Nucleus accumbens (tissue), 56 donors: Measurements from ENCODE around the gene TRABD2B.

Experiments
- DNase-seq, 56 donors: peaks; one replicate each; lab custom pipeline; 2025; lab: John Stamatoyannopoulos, UW

Gene TRABD2B

DNA sequence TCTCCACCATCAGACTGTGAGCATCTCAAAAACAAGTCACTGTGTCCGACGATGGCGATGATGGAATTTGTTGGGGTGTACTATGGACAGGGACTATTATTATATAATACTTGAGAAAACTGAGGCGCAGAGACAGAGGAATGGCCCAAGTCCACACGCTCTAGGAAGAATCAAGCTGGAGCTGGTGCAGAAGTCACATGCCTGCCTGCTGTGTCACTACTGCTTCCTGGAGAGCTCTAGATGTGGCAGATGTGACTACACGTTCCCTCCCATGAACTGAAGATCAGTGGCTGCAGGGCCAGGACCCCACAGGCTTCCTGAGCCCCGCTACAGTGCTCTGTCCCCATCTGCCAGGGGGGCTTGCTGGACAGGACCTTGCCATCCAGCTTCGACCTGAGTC lies 56.9 kb downstream of the TRABD2B start:
- no peak for DNase-seq

DNA sequence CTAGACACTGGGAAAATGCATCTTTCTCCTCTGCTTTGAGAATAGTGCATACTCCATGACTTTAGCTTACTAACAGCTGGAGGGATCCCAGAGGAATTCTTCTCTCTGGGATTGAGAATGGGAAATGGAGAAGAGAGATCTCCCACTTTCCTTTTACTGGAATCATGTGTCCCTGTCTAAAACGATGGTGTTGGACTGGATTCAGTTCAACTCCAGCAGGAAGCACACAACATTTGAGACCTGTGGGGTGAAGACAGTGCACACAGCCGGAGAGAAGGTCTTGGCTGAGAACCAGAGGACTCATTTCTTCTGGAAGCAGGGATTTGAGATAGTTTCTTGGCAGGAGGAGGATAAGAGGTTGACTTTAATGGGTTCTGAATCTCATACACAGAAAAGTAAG lies 58.7 kb downstream of the TRABD2B start:
- no peak for DNase-seq

DNA sequence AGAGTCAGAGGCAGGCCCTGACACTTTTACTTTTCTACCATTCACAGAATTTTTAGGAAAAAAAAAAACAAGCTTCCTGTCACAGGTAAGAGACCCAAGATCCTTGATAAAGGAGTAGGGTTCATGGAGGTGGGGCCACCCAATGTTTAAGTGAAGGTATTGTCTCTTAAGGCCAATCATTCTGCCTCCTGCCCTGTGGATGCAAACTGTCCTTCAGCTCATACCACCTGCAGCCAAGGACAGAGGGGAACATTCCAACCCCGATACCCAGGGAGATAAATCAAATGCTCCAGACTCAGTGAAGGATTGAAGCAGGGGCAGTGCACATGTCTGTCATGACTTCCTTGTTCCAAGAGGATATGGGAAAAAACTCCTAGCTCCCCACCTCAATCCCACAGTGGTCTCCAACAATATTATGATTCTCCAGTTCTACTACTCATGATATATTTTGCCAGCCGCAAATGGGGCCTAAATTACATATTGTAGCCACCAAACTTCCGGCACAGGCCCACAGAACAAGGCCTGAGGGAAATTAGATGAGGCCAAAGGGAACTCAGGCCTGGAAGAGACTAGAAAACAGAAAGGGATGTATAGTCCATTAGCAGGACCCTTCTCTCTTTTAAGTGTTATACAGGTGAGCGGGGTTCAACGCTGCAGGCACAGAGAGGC lies 59.5 kb downstream of the TRABD2B start:
- no peak for DNase-seq

DNA sequence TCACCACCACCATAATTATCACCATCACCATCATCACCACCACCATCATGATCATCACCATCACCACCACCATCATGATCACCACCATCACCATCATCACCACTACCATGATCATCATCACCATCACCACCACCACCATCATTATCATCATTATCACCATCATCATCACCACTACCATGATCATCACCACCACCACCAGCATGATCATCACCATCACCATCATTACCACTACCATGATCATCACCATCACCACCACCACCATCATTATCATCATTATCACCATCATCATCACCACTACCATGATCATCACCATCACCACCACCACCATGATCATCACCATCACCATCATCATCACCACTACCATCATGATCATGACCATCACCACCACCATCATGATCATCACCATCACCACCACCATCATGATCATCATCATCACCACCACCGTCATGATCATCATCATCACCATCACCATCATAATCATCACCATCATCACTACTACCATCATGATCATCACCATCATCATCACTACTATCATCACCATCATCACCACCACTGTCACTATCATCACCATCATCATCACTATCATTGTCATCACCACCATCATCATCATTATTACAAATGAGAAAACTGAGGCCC lies 60.2 kb downstream of the TRABD2B start:
- no peak for DNase-seq

DNA sequence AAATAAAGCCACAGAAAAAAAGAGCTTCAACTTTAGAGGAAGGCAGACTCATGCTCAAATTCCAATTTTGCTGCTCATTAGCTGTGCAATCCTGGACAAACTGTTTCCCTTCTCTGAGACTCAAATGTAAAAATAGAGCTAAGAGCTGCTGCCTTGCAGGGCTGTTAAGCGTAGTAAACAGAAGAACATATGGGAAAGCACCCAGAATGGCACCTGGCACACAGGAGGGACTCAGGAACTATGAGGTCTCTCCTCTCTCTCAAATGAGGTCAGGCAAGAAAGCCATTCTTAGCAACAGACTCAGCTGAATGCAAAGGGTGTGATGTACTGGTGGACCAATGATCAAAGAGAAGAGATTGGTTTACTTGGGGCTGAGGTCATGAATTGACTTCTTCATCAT lies 61.3 kb downstream of the TRABD2B start:
- DNase-seq, result no peak

DNA sequence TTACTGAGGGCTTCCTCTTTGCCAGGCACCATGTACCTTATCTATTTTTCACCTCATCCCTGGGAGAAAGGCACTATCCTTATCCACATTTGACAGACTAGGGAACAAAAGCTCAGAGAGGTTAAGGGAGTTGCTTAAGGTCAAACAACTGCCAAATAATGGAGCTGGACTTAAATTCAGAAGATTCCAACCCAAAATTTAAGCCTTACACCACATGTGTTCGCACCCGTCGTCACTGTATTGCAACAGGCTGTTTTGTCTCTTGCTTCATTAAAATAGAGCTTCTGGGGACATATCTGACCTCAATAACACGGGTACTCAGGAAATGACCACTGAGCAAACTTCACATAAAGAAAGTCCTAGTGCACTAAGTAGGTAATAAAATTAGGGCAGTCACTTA lies 62.0 kb downstream of the TRABD2B start:
- no peak for DNase-seq

DNA sequence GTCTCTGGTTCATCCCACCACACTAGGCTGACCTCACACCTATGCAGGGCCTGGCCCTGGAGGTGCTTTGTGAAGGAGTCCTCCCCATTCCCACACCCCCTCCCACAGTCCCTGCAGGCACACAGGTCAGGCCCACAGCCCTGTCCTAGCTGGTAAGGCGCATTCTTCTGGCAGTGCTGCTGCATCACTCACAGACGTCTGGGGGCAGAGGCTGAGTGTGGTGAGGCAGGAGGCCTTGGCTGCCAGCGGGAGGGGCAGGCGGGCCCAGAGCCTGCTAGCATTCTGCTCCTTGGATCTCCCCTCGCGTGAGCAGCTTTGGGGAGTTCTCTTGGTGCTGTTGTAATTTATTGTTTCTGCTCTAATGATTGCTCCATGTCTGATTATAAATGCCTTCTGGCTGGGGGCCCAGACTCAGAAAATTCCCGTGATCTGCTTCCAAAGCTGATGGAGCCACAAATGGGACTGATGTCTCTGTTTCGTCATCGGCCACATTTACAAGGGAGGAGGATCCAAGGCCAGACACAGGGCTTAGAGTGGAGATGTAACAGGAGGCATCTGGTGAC lies 62.9 kb downstream of the TRABD2B start:
- DNase-seq, result peak in 2 of 56 donors; percentile 2 to 13

DNA sequence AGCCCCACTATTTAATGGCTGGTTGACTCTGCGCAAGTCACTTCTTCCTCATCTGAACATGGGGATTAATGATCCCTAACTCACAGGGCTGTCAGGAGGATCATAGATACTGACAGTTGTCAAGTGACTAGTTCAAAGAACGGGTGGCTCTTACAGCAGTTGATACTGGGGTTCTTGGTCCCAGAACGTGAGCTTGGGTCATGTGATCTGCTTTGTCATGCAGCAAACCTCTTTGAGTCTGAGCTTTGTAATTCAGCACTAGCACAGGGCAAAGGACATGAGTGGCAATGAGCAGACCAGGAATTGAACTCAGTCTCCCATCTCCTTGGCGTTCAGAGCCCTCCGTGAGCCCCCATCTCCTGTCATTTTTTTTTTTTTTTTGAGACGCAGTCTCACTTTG lies 64.4 kb downstream of the TRABD2B start:
- no peak for DNase-seq

DNA sequence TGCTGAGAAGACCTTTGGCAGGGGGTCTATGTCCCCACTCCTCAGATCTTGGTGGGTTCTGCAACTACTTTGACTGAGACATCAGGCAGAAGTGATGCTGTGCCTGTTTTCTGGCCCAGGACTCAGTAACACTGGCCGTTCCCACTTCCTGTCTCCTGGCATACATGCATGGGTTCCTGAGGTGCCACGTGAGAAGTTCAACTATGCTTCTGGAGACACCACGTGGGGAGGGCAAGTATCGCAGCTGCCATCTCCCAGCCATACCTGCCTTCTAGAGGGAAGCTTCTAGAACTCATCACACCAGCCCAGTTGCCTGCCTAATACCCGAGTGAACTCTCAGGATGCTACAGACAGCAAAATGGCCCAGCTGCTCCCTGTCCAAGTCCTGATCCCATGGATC lies 65.8 kb downstream of the TRABD2B start:
- no peak for DNase-seq

DNA sequence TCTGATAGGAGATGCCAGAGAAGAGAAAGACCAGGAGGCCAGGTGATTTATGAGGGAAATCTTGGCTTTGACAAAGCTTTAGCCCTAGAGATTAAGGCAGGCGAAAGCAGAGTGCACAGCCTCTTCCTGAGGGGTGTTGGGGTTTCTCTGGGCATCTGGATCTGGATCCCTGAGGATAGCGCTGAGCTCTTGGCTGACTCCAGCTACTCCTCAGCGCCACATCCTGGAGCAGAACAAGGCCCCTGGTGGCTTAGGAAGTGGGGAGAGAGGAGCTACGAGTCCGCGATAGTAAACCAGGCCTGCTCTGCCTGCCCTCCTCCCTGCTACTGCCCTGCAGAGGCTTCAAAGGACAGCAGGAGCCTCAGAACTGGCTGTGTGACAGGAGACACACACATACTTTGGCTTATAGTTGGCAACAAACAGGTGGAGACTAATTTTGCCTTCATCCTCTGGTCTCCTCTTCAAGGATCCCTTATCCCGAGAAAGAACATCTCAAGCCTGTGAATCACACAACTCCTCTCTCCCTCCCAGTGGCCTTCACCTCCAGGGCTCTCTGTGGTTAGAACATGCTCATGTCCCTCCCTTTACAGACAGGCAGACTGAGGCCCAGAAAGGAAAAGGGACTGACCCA lies 66.9 kb downstream of the TRABD2B start:
- DNase-seq, result no peak

DNA sequence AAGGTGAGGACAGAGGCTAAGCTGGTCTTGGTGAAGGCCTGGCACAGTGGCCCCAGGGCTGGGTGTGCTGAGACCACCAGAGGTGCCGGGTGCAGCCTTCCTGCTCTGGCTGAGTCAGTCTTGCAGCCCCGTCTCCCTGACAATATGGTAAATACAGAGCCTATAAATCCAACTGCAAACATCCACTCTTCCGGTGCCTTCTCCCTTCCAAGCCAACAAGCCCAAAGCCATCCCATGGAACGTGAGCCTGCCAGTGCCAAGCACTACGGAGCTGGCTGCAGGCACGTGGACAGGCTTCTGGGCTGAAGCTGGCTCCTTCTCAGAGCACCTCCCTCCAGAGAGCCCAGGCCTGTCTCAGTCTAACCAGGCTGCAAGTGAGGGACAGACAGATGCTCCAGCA lies 70.0 kb downstream of the TRABD2B start:
- no peak for DNase-seq

DNA sequence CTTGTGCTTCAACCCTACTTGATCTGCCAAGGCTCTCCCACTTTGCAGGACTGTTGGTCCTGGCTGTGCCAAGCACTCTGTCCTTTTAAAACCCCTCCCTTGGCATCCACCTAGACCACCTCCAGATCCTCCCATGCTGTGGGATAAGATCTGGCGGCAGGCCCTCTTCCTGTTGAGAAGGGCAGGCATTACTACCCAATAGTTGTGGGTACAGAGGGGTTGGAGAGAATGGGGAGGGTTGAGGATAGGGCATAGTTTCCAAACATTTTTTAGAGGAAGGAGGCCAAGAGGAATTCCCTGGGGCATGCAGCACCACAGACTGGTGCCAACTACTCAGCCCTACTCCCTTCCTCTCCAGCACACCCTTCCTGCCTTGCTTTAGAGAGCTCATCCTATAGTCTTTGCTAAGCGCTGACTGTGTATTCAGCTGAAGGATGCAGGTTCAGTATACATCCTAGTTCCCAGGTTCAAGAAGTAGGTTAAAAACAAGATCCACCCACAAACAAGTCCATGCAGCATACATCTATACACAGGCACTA lies 70.7 kb downstream of the TRABD2B start:
- no peak for DNase-seq

DNA sequence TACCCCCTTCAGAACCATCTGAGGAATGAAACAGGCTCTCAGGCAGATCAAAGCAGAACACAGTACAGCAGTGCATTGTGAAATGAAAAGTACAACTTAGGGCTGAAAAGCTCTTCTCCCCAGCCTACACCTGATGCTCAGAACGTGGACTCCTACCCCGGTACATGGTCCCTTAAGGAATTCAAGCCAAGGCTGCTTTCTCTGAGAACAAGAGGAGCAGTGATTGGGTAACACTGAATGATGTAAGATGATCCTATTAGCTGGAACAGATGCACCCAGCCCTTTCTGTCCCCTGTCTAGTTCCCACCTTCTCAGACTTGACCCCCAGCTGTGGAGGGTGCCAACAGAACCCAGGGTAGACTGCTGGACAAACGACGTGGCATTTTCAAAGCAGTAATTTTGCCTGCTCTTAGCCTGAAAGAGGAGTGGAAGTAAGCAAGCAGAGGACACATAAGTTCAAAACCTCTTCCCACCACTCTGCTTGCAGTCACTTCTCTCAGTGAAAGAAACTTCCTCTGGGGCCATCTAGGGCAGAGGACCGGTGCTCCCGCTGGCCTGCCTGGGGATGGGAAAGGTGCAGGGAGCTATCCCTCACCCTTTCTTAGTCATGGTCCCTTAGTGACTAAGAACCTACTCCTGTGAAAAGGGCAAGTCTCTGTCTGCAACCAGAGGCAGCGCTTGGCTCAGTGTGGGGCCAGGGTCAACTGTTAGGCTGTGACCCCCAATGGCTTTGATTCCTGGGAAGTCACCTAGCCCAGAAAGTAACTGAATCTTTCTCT lies 72.7 kb downstream of the TRABD2B start:
- DNase-seq, result no peak

DNA sequence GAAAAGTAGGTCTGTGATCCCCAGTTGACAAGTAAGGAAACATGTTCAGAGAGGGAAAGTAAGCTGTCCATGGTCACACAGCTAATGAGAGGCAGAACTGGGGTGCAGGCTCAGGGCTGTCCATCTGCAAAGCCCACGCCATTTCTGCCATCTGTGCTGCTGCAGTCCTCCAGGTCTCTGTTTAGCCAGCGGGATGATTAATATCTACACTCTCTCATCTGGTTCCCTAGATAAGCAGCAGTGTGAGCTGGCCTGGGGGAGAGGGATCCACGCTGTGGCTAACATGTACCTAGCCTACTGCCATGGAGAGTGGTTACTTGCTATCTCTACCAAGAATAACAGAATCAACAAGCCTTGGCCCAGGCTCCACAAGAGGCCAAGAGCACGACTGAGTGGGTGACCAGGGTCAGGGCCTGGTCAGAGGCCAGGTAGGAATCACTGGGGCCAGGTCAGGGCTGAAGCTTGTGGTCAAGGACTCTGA lies 75.2 kb downstream of the TRABD2B start:
- no peak for DNase-seq

DNA sequence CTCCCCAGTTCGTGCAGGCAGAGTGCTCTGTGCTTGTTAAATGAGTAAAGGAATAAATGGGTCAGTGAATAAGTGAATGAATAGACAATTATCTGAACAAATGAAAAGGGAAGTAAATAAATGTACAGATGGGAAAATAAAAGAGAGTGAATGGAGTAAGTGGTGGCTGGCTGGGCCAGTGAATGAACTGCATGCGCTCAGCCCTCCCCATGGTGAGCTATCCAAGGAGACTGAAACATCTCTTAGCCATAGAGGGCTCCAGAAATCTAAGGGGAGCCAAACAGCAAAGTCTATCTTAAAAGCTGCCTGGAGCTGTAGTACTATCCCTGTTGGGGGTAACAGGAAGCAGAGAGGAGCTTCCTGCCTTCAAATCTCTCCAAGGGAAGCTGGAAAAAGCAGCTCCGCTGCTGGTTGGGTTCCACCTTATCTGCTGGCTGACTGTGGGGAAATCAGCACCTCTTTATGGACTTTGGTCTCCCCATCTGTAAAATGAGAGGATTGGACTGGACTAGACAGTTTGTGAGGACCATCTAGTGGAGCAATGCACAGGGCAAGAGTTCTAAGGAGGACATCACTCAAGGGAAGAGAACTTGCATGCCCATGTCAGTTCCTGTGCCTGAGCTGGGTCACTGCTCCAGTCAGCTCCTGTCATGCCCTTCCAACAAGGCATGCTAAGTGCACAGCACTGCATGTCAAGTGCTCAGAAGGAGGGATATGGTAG lies 77.9 kb downstream of the TRABD2B start:
- no peak for DNase-seq

DNA sequence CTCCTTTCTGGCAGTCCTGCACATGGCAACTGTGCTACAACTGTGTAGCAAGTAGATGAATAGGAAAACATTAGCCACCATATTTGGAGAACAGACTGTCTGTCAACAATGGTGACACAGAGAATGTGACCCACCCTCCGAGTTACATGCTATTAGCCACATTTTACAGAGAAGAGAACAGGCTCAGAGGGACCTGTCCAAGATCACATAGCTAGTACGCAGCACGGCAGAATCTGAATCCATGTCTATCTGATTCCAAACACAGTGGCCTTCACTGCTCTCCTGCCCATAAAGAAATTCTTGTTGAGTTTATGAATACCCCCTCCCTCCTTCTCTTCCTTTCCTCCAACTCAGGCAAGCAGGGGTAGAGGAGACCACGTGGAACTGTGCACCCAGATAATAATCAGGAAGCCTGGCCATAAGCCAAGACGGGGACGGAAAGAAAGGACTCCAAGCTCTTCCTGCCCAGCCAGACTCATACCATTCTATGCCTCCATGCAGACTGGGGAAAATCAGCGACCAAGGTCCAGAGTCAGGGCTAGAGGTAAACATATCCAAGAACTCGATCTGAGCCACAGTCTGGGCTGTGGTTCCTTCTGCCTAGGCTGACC lies 78.8 kb downstream of the TRABD2B start:
- DNase-seq, result no peak

DNA sequence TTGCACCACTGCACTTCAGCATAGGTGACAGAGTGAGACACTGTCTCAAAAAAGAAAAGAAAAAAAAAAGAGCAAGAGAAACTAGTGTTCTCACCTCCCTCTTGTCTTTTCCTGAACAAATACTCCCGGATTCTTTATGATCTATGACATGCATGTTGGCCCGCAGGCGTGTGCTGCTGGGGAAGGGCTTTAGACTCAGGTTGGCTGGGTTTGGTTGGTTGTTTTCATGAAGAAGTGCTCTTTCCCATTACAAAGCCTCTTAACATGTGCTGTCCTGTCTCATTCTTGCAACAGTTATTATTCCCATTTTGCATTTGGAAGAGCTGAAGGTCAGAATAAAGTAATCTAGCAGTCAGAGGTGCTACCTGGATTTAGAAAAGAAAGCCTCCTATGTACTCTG lies 79.5 kb downstream of the TRABD2B start:
- DNase-seq, result no peak

DNA sequence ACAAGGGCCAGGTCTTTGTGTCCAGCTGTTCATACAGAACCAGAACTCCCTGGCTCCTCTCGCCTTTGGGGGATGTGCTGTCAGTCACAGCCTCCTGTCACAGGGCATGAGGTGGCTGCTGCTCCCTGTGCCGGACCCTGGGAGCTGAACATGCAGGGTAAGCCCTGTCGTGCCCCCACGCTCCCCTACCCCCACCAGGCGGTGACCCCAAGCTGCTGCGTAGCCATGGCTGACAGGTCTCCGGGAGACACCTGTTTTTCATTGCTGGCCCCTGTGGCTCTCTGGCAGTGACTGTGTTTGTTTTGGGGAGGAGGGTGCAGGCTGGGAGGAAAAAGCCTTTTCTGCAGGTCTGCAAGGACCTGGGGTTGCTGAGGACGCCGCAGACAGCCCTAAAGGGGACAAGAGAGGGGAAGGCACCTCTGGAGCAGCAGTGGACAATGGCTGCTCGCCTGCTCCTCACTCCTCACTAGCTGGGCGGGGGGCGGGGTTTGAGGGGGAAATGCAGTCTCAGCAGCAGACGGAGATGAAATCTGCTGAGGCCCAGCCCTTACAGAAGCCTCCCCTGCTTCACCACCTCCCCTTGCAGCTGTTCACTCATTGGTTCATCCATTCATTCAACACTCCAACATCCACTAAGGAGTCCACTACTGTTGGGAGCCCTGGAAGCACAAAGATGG lies 81.4 kb downstream of the TRABD2B start:
- no peak for DNase-seq
